Immature natural killer cell (primary cell): ENCODE results near the gene MUC5B. TPM values are rescaled to one million over a fixed set of nuclear protein-coding genes. Genes with fewer than 3 reads are reported as not detected.
"Not testable (repeated sequence)": the region's sequence is repeated elsewhere in the genome, so short reads cannot be mapped to it uniquely, and the experiment has no call there.

Experiments
- DNase-seq, 3 donors: peaks; one replicate each; pipeline ENCODE4 v3.0.0; 2022; ENCODE audit warnings: mixed read lengths in 1 of 3
- H3K27ac Mint-ChIP-seq, 6 donors: one replicate each; pipeline ENCODE4 v1.8.0; 2020; ENCODE audit warnings: mixed read lengths in 6 of 6, mild to moderate bottlenecking in 5 of 6, inconsistent platforms in 4 of 6, moderate library complexity in 3 of 6
- H3K27me3 Mint-ChIP-seq, 3 donors: one replicate each; pipeline ENCODE4 v1.8.0; 2020 to 2021; ENCODE audit warnings: low read depth in 3 of 3, mild to moderate bottlenecking in 3 of 3, mixed read lengths in 3 of 3, moderate library complexity in 3 of 3, inconsistent platforms in 1 of 3
- H3K36me3 Mint-ChIP-seq, 3 donors: one replicate each; pipeline ENCODE4 v1.8.0; 2020; ENCODE audit warnings: mixed read lengths in 3 of 3, inconsistent platforms in 2 of 3, mild to moderate bottlenecking in 2 of 3
- H3K4me1 Mint-ChIP-seq, 2 donors: one replicate each; pipeline ENCODE4 v1.8.0; 2020; ENCODE audit warnings: inconsistent platforms in 2 of 2, mild to moderate bottlenecking in 2 of 2, mixed read lengths in 2 of 2, moderate library complexity in 1 of 2
- H3K4me3 Mint-ChIP-seq, 5 donors: one replicate each; pipeline ENCODE4 v1.8.0; 2020; ENCODE audit warnings: mild to moderate bottlenecking in 5 of 5, mixed read lengths in 5 of 5, inconsistent platforms in 3 of 5, moderate library complexity in 3 of 5
- H3K9me3 Mint-ChIP-seq, 6 donors: one replicate each; pipeline ENCODE4 v1.8.0; 2020; ENCODE audit warnings: mild to moderate bottlenecking in 6 of 6, mixed read lengths in 6 of 6, inconsistent platforms in 4 of 6, moderate library complexity in 3 of 6
- polyA plus RNA-seq, 3 donors: library from polyadenylated mRNA; unstranded; fragments of 300-500 nt; fragmentation: Illumina TruSeq; gene quantifications; one replicate each; pipeline ENCODE4 v1.2.3, GENCODE V29; 2021

The MUC5B gene
- polyA plus RNA-seq, 3 donors from 2014 or later = not detected

DNA sequence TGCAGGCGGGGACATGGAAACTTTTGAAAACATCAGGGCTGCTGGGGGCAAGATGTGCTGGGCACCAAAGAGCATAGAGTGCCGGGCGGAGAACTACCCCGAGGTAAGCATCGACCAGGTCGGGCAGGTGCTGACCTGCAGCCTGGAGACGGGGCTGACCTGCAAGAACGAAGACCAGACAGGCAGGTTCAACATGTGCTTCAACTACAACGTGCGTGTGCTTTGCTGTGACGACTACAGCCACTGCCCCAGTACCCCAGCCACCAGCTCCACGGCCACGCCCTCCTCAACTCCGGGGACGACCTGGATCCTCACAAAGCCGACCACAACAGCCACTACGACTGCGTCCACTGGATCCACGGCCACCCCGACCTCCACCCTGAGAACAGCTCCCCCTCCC lies 19.4 kb downstream of the MUC5B start:
- H3K4me1 Mint-ChIP-seq = peaks cover 0 to 21% of the 10 kb centered on the region in 2 donors
- no peak for DNase-seq
- peak overlapping the region in 4 of 6 donors; percentile 62 to 78 (median 68) for H3K27ac Mint-ChIP-seq
- H3K4me3 Mint-ChIP-seq = no peak overlapping the region
- no peaks in the 10 kb centered on the region for H3K36me3 Mint-ChIP-seq
- peaks cover 0 to 2% (median 0%) of the 10 kb centered on the region in 6 donors for H3K9me3 Mint-ChIP-seq
- H3K27me3 Mint-ChIP-seq = peaks cover 0 to 3% (median 0%) of the 10 kb centered on the region in 3 donors

GRCh38 chr11:1242751-1243150 lies 19.9 kb downstream of the MUC5B start:
- Mint-ChIP-seq H3K4me1 (peaks cover 0 to 21% of the 10 kb centered on the region in 2 donors), H3K27ac (peak overlapping the region in 4 of 6 donors; percentile 53 to 78 (median 64))
- H3K36me3 Mint-ChIP-seq, H3K27me3 Mint-ChIP-seq, H3K9me3 Mint-ChIP-seq, H3K4me3 Mint-ChIP-seq: not testable (repeated sequence)
- peak; percentile 19 to 30 (median 29) for DNase-seq

GRCh38 chr11:1243521-1243920 lies 20.7 kb downstream of the MUC5B start:
- H3K36me3 Mint-ChIP-seq, DNase-seq, H3K9me3 Mint-ChIP-seq, H3K27ac Mint-ChIP-seq, H3K4me3 Mint-ChIP-seq, H3K27me3 Mint-ChIP-seq: not testable (repeated sequence)
- peaks cover 0 to 21% of the 10 kb centered on the region in 2 donors for H3K4me1 Mint-ChIP-seq

GRCh38 chr11:1244557-1244956 lies 21.7 kb downstream of the MUC5B start:
- not testable (repeated sequence) for H3K36me3 Mint-ChIP-seq, H3K27ac Mint-ChIP-seq, DNase-seq, H3K4me3 Mint-ChIP-seq, H3K9me3 Mint-ChIP-seq, H3K27me3 Mint-ChIP-seq
- H3K4me1 Mint-ChIP-seq = peaks cover 0 to 21% of the 10 kb centered on the region in 2 donors

DNA sequence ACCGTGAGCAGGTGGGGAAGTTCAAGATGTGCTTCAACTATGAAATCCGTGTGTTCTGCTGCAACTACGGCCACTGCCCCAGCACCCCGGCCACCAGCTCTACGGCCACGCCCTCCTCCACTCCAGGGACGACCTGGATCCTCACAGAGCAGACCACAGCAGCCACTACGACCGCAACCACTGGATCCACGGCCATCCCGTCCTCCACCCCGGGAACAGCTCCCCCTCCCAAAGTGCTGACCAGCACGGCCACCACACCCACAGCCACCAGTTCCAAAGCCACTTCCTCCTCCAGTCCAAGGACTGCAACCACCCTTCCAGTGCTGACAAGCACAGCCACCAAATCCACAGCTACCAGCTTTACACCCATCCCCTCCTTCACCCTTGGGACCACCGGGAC lies 22.9 kb downstream of the MUC5B start:
- H3K27me3 Mint-ChIP-seq, DNase-seq, H3K4me3 Mint-ChIP-seq, H3K9me3 Mint-ChIP-seq, H3K27ac Mint-ChIP-seq, H3K36me3 Mint-ChIP-seq: not testable (repeated sequence)
- H3K4me1 Mint-ChIP-seq = peaks cover 2 to 26% of the 10 kb centered on the region in 2 donors

DNA sequence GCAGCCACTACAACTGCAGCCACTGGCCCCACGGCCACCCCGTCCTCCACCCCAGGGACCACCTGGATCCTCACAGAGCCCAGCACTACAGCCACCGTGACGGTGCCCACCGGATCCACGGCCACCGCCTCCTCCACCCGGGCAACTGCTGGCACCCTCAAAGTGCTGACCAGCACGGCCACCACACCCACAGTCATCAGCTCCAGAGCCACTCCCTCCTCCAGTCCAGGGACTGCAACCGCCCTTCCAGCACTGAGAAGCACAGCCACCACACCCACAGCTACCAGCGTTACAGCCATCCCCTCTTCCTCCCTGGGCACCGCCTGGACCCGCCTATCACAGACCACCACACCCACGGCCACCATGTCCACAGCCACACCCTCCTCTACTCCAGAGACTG lies 23.4 kb downstream of the MUC5B start:
- peaks cover 7 to 31% of the 10 kb centered on the region in 2 donors for H3K4me1 Mint-ChIP-seq
- not testable (repeated sequence) for H3K27me3 Mint-ChIP-seq, H3K36me3 Mint-ChIP-seq, H3K4me3 Mint-ChIP-seq, H3K9me3 Mint-ChIP-seq, DNase-seq
- H3K27ac Mint-ChIP-seq = peak overlapping the region in 4 of 6 donors; percentile 12 to 69 (median 44)

DNA sequence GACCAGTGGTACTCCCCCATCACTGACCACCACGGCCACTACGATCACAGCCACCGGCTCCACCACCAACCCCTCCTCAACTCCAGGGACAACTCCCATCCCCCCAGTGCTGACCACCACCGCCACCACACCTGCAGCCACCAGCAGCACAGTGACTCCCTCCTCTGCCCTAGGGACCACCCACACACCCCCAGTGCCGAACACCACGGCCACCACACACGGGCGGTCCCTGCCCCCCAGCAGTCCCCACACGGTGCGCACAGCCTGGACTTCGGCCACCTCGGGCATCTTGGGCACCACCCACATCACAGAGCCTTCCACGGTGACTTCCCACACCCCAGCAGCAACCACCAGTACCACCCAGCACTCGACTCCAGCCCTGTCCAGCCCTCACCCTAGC lies 24.2 kb downstream of the MUC5B start:
- peak overlapping the region in 1 of 6 donors; percentile 74 for H3K27ac Mint-ChIP-seq
- H3K4me3 Mint-ChIP-seq, DNase-seq, H3K9me3 Mint-ChIP-seq, H3K36me3 Mint-ChIP-seq, H3K27me3 Mint-ChIP-seq: not testable (repeated sequence)
- peaks cover 7 to 30% of the 10 kb centered on the region in 2 donors for H3K4me1 Mint-ChIP-seq

- not testable (repeated sequence) for H3K36me3 Mint-ChIP-seq, H3K27ac Mint-ChIP-seq, H3K4me3 Mint-ChIP-seq, DNase-seq, H3K9me3 Mint-ChIP-seq, H3K27me3 Mint-ChIP-seq
- peaks cover 7 to 23% of the 10 kb centered on the region in 2 donors for H3K4me1 Mint-ChIP-seq
Observed at GRCh38 chr11:1248951-1249350, 26.1 kb downstream of the MUC5B start.

GRCh38 chr11:1250411-1250810 lies 27.5 kb downstream of the MUC5B start:
- H3K27me3 Mint-ChIP-seq, H3K4me3 Mint-ChIP-seq, H3K36me3 Mint-ChIP-seq, H3K9me3 Mint-ChIP-seq: not testable (repeated sequence)
- H3K4me1 Mint-ChIP-seq = peaks cover 7 to 20% of the 10 kb centered on the region in 2 donors
- peak overlapping the region in 5 of 6 donors; percentile 19 to 84 (median 79) for H3K27ac Mint-ChIP-seq
- DNase-seq = peak in 1 of 3 donors; percentile 15

- Mint-ChIP-seq H3K4me3 (peak overlapping the region in 1 of 5 donors; percentile 29), H3K9me3 (peaks cover 0 to 1% (median 0%) of the 10 kb centered on the region in 6 donors), H3K27ac (peak overlapping the region; percentile 46 to 84 (median 80)), H3K27me3 (peaks cover 0 to 4% (median 2%) of the 10 kb centered on the region in 3 donors), H3K36me3 (no peaks in the 10 kb centered on the region), H3K4me1 (peaks cover 7 to 18% of the 10 kb centered on the region in 2 donors)
- no peak for DNase-seq
Observed at GRCh38 chr11:1251236-1251770, 28.4 kb downstream of the MUC5B start.

GRCh38 chr11:1252371-1253102 lies 29.7 kb downstream of the MUC5B start:
- peaks cover 7 to 13% of the 10 kb centered on the region in 2 donors for H3K4me1 Mint-ChIP-seq
- H3K36me3 Mint-ChIP-seq = no peaks in the 10 kb centered on the region
- peaks cover 0 to 4% (median 2%) of the 10 kb centered on the region in 3 donors for H3K27me3 Mint-ChIP-seq
- H3K4me3 Mint-ChIP-seq = no peak overlapping the region
- H3K27ac Mint-ChIP-seq = no peak overlapping the region
- H3K9me3 Mint-ChIP-seq = no peaks in the 10 kb centered on the region
- DNase-seq = no peak

- H3K4me1 Mint-ChIP-seq = peaks cover 7 to 13% of the 10 kb centered on the region in 2 donors
- H3K9me3 Mint-ChIP-seq = no peaks in the 10 kb centered on the region
- H3K27ac Mint-ChIP-seq = no peak overlapping the region
- H3K4me3 Mint-ChIP-seq = no peak overlapping the region
- H3K27me3 Mint-ChIP-seq = peaks cover 0 to 4% (median 2%) of the 10 kb centered on the region in 3 donors
- DNase-seq = no peak
- no peaks in the 10 kb centered on the region for H3K36me3 Mint-ChIP-seq
Observed at GRCh38 chr11:1253103-1253485, 30.2 kb downstream of the MUC5B start.

DNA sequence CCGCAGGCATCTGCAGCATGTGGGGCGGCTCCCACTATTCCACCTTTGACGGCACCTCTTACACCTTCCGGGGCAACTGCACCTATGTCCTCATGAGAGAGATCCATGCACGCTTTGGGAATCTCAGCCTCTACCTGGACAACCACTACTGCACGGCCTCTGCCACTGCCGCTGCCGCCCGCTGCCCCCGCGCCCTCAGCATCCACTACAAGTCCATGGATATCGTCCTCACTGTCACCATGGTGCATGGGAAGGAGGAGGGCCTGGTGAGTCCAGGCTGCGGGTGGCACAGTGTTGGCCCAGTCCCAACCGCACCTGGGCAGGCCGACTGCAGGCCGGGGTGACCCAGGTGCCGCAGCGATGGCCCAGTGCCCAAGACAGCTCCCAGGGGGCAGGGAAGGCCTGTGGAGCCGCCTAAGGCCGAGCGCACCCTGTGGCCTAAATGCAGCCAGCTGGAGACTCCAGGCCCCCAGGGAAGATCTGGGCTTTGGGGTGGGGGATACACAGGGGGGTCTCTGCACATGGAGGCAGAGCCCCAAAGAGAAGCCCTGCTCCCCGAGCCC lies 31.3 kb downstream of the MUC5B start:
- DNase-seq = no peak
- Mint-ChIP-seq H3K9me3 (no peaks in the 10 kb centered on the region), H3K27me3 (peaks cover 0 to 4% (median 2%) of the 10 kb centered on the region in 3 donors), H3K27ac (peak overlapping the region in 1 of 6 donors; percentile 51), H3K4me1 (peaks cover 7 to 13% of the 10 kb centered on the region in 2 donors), H3K4me3 (no peak overlapping the region), H3K36me3 (no peaks in the 10 kb centered on the region)

- no peak overlapping the region for H3K27ac Mint-ChIP-seq
- peaks cover 7 to 11% of the 10 kb centered on the region in 2 donors for H3K4me1 Mint-ChIP-seq
- DNase-seq = no peak
- H3K27me3 Mint-ChIP-seq = peaks cover 0 to 4% (median 2%) of the 10 kb centered on the region in 3 donors
- H3K4me3 Mint-ChIP-seq = no peak overlapping the region
- H3K9me3 Mint-ChIP-seq = no peaks in the 10 kb centered on the region
- H3K36me3 Mint-ChIP-seq = no peaks in the 10 kb centered on the region
Observed at GRCh38 chr11:1254733-1255132, 31.9 kb downstream of the MUC5B start.
